Measurements from ENCODE around the gene ADGRG3. TPM values are rescaled to one million over a fixed set of nuclear protein-coding genes. Genes with fewer than 3 reads are reported as not detected.

ADGRG3 gene
- total RNA-seq, 2 donors from 2014 or later: 6.8 to 10.4 TPM

- intact Hi-C loops (cut with DNase I): no loop called here
- no peak for DNase-seq (ENCODE audit: low spot score)
These were observed 9.8 kb upstream of the ADGRG3 start for GRCh38 chr16:57658130-57658877.

- intact Hi-C loops (cut with DNase I): no loop called here
- DNase-seq (ENCODE audit: low spot score): no peak
These were observed 9.0 kb upstream of the ADGRG3 start for GRCh38 chr16:57658878-57659674.

- intact Hi-C loops (cut with DNase I): no loop called here
- no peak for DNase-seq (ENCODE audit: low spot score)
These were observed 7.2 kb upstream of the ADGRG3 start for GRCh38 chr16:57660715-57661463.

GRCh38 chr16:57661510-57661909 is 6.6 kb upstream of the ADGRG3 start:
- intact Hi-C loops (cut with DNase I): no loop called here
- DNase-seq (ENCODE audit: low spot score): no peak

GRCh38 chr16:57661936-57662906 is 5.9 kb upstream of the ADGRG3 start:
- DNase-seq (ENCODE audit: low spot score): no peak
- intact Hi-C loops (cut with DNase I): no loop called here

GRCh38 chr16:57663436-57663835 is 4.7 kb upstream of the ADGRG3 start:
- intact Hi-C loops (cut with DNase I): no loop called here
- DNase-seq (ENCODE audit: low spot score): no peak

GRCh38 chr16:57663917-57664661 is 4.0 kb upstream of the ADGRG3 start:
- intact Hi-C loops (cut with DNase I): no loop called here
- no peak for DNase-seq (ENCODE audit: low spot score)

- intact Hi-C loops (cut with DNase I): no loop called here
- no peak for DNase-seq (ENCODE audit: low spot score)
These were observed 3.5 kb upstream of the ADGRG3 start for GRCh38 chr16:57664662-57665025.

GRCh38 chr16:57665541-57665940 is 2.6 kb upstream of the ADGRG3 start:
- intact Hi-C loops (cut with DNase I): no loop called here
- DNase-seq (ENCODE audit: low spot score): no peak

GRCh38 chr16:57666353-57667047 is 1.6 kb upstream of the ADGRG3 start:
- intact Hi-C loops (cut with DNase I): no loop called here
- DNase-seq (ENCODE audit: low spot score): no peak

GRCh38 chr16:57667048-57667525 is 1.0 kb upstream of the ADGRG3 start:
- DNase-seq (ENCODE audit: low spot score): no peak
- intact Hi-C loops (cut with DNase I): no loop called here

- peak; percentile 89 for DNase-seq (ENCODE audit: low spot score)
These were observed 412 bp upstream of the ADGRG3 start for GRCh38 chr16:57667526-57668262.

GRCh38 chr16:57668630-57669475 is 747 bp downstream of the ADGRG3 start:
- no peak for DNase-seq (ENCODE audit: low spot score)
- intact Hi-C loops (cut with DNase I): loop anchor here in 1 of 2 donors (1.0 kb wide), 1 partner anchor 39 kb away; no protein-coding TSS in a partner anchor

More at GRCh38 chr16:57667526-57668262, 412 bp upstream of the ADGRG3 start:
- intact Hi-C loops (cut with DNase I): loop anchor here in 1 of 2 donors (1.0 kb wide), 1 partner anchor 41 kb away; no protein-coding TSS in a partner anchor

- intact Hi-C loops (cut with DNase I): no loop called here
- DNase-seq (ENCODE audit: low spot score): no peak
These were observed 1.5 kb downstream of the ADGRG3 start for GRCh38 chr16:57669476-57670162.

GRCh38 chr16:57670196-57670595 is 2.1 kb downstream of the ADGRG3 start:
- intact Hi-C loops (cut with DNase I): no loop called here

More at GRCh38 chr16:57670196-57670595, 2.1 kb downstream of the ADGRG3 start:
- no peak for DNase-seq (ENCODE audit: low spot score)

Data from posterior vena cava (tissue), 2 donors.